HEK293 (cell line): Measurements from ENCODE around the gene DHRS7C.

Source experiments
- CTCF ChIP-seq: fragments of 450-650 bp; formaldehyde crosslinking; IDR thresholded peaks from 2 replicates; pipeline ENCODE4 v1.5.1; 2016; ENCODE audit warnings: missing biosample characterization, missing genetic modification characterization
- ELK4 ChIP-seq: IDR thresholded peaks from 2 replicates; pipeline ENCODE4 v1.6.1; 2011; ENCODE audit warnings: mild to moderate bottlenecking, low read depth, low read length, borderline replicate concordance
- OSR2 ChIP-seq: fragments of 450-650 bp; formaldehyde crosslinking; IDR thresholded peaks from 2 replicates; pipeline ENCODE4 v1.5.1; 2016; ENCODE audit warnings: missing biosample characterization, missing genetic modification characterization
- ZNF146 ChIP-seq: fragments of 450-650 bp; formaldehyde crosslinking; IDR thresholded peaks from 2 replicates; pipeline ENCODE4 v1.5.1; 2016; ENCODE audit warnings: missing biosample characterization, missing genetic modification characterization
- ZNF155 ChIP-seq: fragments of 450-650 bp; formaldehyde crosslinking; IDR thresholded peaks from 2 replicates; pipeline ENCODE4 v1.5.1; 2016; ENCODE audit warnings: missing biosample characterization, missing genetic modification characterization
- ZNF433 ChIP-seq: fragments of 450-650 bp; formaldehyde crosslinking; IDR thresholded peaks from 2 replicates; pipeline ENCODE4 v1.5.1; 2016; ENCODE audit warnings: missing biosample characterization, missing genetic modification characterization, low read depth
- ZNF48 ChIP-seq: fragments of 450-650 bp; formaldehyde crosslinking; IDR thresholded peaks from 2 replicates; pipeline ENCODE4 v1.5.1; 2016; ENCODE audit warnings: missing biosample characterization, missing genetic modification characterization
- ZNF548 ChIP-seq: fragments of 450-650 bp; formaldehyde crosslinking; IDR thresholded peaks from 2 replicates; pipeline ENCODE4 v1.5.1; 2016; ENCODE audit warnings: missing biosample characterization, missing genetic modification characterization
- ZNF76 ChIP-seq: fragments of 450-650 bp; formaldehyde crosslinking; IDR thresholded peaks from 2 replicates; pipeline ENCODE4; 2016; ENCODE audit warnings: low read depth, missing biosample characterization, missing genetic modification characterization, borderline replicate concordance
- TF ChIP-seq, protein P1 (sequence below): fragments of 450-650 bp; formaldehyde crosslinking; IDR thresholded peaks from 2 replicates; pipeline ENCODE4 v1.5.1; 2016; ENCODE audit warnings: missing biosample characterization, missing genetic modification characterization
- TF ChIP-seq, protein P2 (sequence below): fragments of 450-650 bp; formaldehyde crosslinking; conservative IDR thresholded peaks from 2 replicates; pipeline ENCODE4 v1.5.1; 2016; ENCODE audit warnings: low read depth, missing biosample characterization, missing genetic modification characterization
- TF ChIP-seq, protein P3 (sequence below): fragments of 450-650 bp; formaldehyde crosslinking; IDR thresholded peaks from 2 replicates; pipeline ENCODE4 v1.5.1; 2016; ENCODE audit warnings: missing biosample characterization, missing genetic modification characterization

- no peak for TF ChIP-seq ZNF433 (tag by site-specific recombination)
- no peak for TF ChIP-seq ELK4
- TF ChIP-seq, protein P1, sequence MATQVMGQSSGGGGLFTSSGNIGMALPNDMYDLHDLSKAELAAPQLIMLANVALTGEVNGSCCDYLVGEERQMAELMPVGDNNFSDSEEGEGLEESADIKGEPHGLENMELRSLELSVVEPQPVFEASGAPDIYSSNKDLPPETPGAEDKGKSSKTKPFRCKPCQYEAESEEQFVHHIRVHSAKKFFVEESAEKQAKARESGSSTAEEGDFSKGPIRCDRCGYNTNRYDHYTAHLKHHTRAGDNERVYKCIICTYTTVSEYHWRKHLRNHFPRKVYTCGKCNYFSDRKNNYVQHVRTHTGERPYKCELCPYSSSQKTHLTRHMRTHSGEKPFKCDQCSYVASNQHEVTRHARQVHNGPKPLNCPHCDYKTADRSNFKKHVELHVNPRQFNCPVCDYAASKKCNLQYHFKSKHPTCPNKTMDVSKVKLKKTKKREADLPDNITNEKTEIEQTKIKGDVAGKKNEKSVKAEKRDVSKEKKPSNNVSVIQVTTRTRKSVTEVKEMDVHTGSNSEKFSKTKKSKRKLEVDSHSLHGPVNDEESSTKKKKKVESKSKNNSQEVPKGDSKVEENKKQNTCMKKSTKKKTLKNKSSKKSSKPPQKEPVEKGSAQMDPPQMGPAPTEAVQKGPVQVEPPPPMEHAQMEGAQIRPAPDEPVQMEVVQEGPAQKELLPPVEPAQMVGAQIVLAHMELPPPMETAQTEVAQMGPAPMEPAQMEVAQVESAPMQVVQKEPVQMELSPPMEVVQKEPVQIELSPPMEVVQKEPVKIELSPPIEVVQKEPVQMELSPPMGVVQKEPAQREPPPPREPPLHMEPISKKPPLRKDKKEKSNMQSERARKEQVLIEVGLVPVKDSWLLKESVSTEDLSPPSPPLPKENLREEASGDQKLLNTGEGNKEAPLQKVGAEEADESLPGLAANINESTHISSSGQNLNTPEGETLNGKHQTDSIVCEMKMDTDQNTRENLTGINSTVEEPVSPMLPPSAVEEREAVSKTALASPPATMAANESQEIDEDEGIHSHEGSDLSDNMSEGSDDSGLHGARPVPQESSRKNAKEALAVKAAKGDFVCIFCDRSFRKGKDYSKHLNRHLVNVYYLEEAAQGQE = no peak
- TF ChIP-seq ZNF155 (tag by site-specific recombination) = no peak
- TF ChIP-seq, protein P2, sequence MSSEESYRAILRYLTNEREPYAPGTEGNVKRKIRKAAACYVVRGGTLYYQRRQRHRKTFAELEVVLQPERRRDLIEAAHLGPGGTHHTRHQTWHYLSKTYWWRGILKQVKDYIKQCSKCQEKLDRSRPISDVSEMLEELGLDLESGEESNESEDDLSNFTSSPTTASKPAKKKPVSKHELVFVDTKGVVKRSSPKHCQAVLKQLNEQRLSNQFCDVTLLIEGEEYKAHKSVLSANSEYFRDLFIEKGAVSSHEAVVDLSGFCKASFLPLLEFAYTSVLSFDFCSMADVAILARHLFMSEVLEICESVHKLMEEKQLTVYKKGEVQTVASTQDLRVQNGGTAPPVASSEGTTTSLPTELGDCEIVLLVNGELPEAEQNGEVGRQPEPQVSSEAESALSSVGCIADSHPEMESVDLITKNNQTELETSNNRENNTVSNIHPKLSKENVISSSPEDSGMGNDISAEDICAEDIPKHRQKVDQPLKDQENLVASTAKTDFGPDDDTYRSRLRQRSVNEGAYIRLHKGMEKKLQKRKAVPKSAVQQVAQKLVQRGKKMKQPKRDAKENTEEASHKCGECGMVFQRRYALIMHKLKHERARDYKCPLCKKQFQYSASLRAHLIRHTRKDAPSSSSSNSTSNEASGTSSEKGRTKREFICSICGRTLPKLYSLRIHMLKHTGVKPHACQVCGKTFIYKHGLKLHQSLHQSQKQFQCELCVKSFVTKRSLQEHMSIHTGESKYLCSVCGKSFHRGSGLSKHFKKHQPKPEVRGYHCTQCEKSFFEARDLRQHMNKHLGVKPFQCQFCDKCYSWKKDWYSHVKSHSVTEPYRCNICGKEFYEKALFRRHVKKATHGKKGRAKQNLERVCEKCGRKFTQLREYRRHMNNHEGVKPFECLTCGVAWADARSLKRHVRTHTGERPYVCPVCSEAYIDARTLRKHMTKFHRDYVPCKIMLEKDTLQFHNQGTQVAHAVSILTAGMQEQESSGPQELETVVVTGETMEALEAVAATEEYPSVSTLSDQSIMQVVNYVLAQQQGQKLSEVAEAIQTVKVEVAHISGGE (tag by site-specific recombination) = no peak
- no peak for TF ChIP-seq CTCF (tag by site-specific recombination)
- no peak for TF ChIP-seq ZNF76 (tag by site-specific recombination)
- TF ChIP-seq ZNF48 (tag by site-specific recombination) = no peak
- TF ChIP-seq ZNF548 (tag by site-specific recombination) = no peak
- TF ChIP-seq, protein P3, sequence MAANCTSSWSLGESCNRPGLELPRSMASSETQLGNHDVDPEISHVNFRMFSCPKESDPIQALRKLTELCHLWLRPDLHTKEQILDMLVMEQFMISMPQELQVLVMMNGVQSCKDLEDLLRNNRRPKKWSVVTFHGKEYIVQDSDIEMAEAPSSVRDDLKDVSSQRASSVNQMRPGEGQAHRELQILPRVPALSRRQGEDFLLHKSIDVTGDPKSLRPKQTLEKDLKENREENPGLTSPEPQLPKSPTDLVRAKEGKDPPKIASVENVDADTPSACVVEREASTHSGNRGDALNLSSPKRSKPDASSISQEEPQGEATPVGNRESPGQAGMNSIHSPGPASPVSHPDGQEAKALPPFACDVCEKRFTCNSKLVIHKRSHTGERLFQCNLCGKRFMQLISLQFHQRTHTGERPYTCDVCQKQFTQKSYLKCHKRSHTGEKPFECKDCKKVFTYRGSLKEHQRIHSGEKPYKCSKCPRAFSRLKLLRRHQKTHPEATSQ (tag by site-specific recombination) = no peak
- no peak for TF ChIP-seq OSR2 (tag by site-specific recombination)
- TF ChIP-seq ZNF146 (tag by site-specific recombination) = no peak
Observed at GRCh38 chr17:9783050-9783449, 8.3 kb downstream of the DHRS7C start.
